WTC11 (cell line): ENCODE results near the gene DUSP22. TPM values are rescaled to one million over a fixed set of nuclear protein-coding genes. Genes with fewer than 3 reads are reported as not detected.

ENCODE experiments used
- ATAC-seq: fragments of 200-7000 bp; cut with Tn5 transposase; 2 replicates; pipeline ENCODE4 v1.10.0; 2021; ENCODE audit warnings: mild to moderate bottlenecking, moderate library complexity
- CTCF ChIA-PET: fragments of 300-600 bp; sonication (Branson Sonifier 250); formaldehyde crosslinking; loops from one replicate; lab custom pipeline; 2021; ENCODE audit warnings: antibody characterized with exemption; lab: Charles Lee
- POLR2A ChIA-PET: fragments of 350-600 bp; sonication (Branson Sonifier 250); formaldehyde crosslinking; loops from one replicate; lab custom pipeline; 2021; ENCODE audit warnings: antibody characterized with exemption; lab: Charles Lee
- DNase-seq: peaks from one replicate; pipeline ENCODE4 v3.0.0; 2021; ENCODE audit warnings: low spot score
- H3K27ac Mint-ChIP-seq: 2 replicates; pipeline ENCODE4 v1.8.0; 2021; ENCODE audit warnings: mixed read lengths
- H3K27me3 Mint-ChIP-seq: 2 replicates; pipeline ENCODE4 v1.8.0; 2021; ENCODE audit warnings: low read depth, mild to moderate bottlenecking, moderate library complexity, mixed read lengths
- H3K36me3 Mint-ChIP-seq: 2 replicates; pipeline ENCODE4 v1.8.0; 2021; ENCODE audit warnings: mixed read lengths
- H3K4me1 Mint-ChIP-seq: 2 replicates; pipeline ENCODE4 v1.8.0; 2022; ENCODE audit warnings: mixed read lengths
- H3K4me3 Mint-ChIP-seq: 2 replicates; pipeline ENCODE4 v1.8.0; 2021; ENCODE audit warnings: mild to moderate bottlenecking, moderate library complexity, mixed read lengths
- H3K9me3 Mint-ChIP-seq: 2 replicates; pipeline ENCODE4 v1.8.0; 2021; ENCODE audit warnings: mixed read lengths
- CREM ChIP-seq: sonication (generic); formaldehyde crosslinking; IDR thresholded peaks from 2 replicates; pipeline ENCODE4 v1.8.1; 2022; ENCODE audit warnings: mild to moderate bottlenecking, missing genetic modification reagents, moderate library complexity
- ELF4 ChIP-seq: sonication (generic); formaldehyde crosslinking; IDR thresholded peaks from 2 replicates; pipeline ENCODE4 v1.8.1; 2022; ENCODE audit warnings: low read depth, mild to moderate bottlenecking, moderate library complexity, missing genetic modification reagents
- EMX1 ChIP-seq: fragments of 250-450 bp; sonication (Bioruptor Pico); IDR thresholded peaks from 2 replicates; pipeline ENCODE4 v1.8.0; 2021; ENCODE audit warnings: mild to moderate bottlenecking
- ESRRA ChIP-seq: sonication (generic); formaldehyde crosslinking; IDR thresholded peaks from 2 replicates; pipeline ENCODE4 v1.8.1; 2022; ENCODE audit warnings: mild to moderate bottlenecking, missing genetic modification reagents, borderline replicate concordance
- GABPB1 ChIP-seq: sonication (generic); formaldehyde crosslinking; IDR thresholded peaks from 2 replicates; pipeline ENCODE4 v1.8.1; 2023; ENCODE audit warnings: mild to moderate bottlenecking, missing genetic modification reagents
- GTF2I ChIP-seq: fragments of 250-450 bp; sonication (Bioruptor Pico); conservative IDR thresholded peaks from 2 replicates; pipeline ENCODE4 v1.4.0; 2021; ENCODE audit warnings: mild to moderate bottlenecking
- IRF2 ChIP-seq: sonication (generic); formaldehyde crosslinking; IDR thresholded peaks from 2 replicates; pipeline ENCODE4 v1.8.0; 2022; ENCODE audit warnings: low read depth, missing genetic modification reagents, borderline replicate concordance
- OVOL2 ChIP-seq: fragments of 250-450 bp; sonication (Bioruptor Pico); IDR thresholded peaks from 2 replicates; pipeline ENCODE4 v1.9.0; 2021; ENCODE audit warnings: mild to moderate bottlenecking, borderline replicate concordance
- RORB ChIP-seq: fragments of 250-450 bp; sonication (Bioruptor Pico); IDR thresholded peaks from 2 replicates; pipeline ENCODE4 v1.9.0; 2021; ENCODE audit warnings: mild to moderate bottlenecking
- SMAD3 ChIP-seq: sonication (generic); formaldehyde crosslinking; IDR thresholded peaks from 2 replicates; pipeline ENCODE4 v1.8.0; 2022; ENCODE audit warnings: missing genetic modification reagents, mild to moderate bottlenecking, borderline replicate concordance
- SOX15 ChIP-seq: fragments of 250-450 bp; sonication (Bioruptor Pico); IDR thresholded peaks from 2 replicates; pipeline ENCODE4 v1.9.0; 2021; ENCODE audit warnings: mild to moderate bottlenecking
- TEAD1 ChIP-seq: sonication (generic); formaldehyde crosslinking; IDR thresholded peaks from 2 replicates; pipeline ENCODE4 v1.8.0; 2022; ENCODE audit warnings: mild to moderate bottlenecking, missing genetic modification reagents
- TP53 ChIP-seq: sonication (generic); formaldehyde crosslinking; IDR thresholded peaks from 2 replicates; pipeline ENCODE4 v1.8.1; 2023; ENCODE audit warnings: mild to moderate bottlenecking, missing genetic modification reagents
- ZNF121 ChIP-seq: sonication (generic); formaldehyde crosslinking; IDR thresholded peaks from 2 replicates; pipeline ENCODE4 v1.8.0; 2023; ENCODE audit warnings: missing genetic modification reagents
- ZNF263 ChIP-seq: sonication (generic); formaldehyde crosslinking; IDR thresholded peaks from 2 replicates; pipeline ENCODE4 v1.8.1; 2022; ENCODE audit warnings: low read depth, mild to moderate bottlenecking, moderate library complexity, missing genetic modification reagents
- total RNA-seq: library from RNA; stranded (reverse); gene quantifications from 3 replicates; pipeline ENCODE4 v1.2.3, GENCODE V29; 2021
- TF ChIP-seq, protein P1 (sequence below): sonication (generic); formaldehyde crosslinking; IDR thresholded peaks from 2 replicates; pipeline ENCODE4 v1.8.1; 2023; ENCODE audit warnings: mild to moderate bottlenecking, missing genetic modification reagents, moderate library complexity
- TF ChIP-seq, protein P2 (sequence below): sonication (generic); formaldehyde crosslinking; IDR thresholded peaks from 2 replicates; pipeline ENCODE4 v1.8.1; 2023; ENCODE audit warnings: mild to moderate bottlenecking, moderate library complexity, missing genetic modification reagents
- TF ChIP-seq, protein P3 (sequence below): sonication (generic); formaldehyde crosslinking; IDR thresholded peaks from 2 replicates; pipeline ENCODE4 v1.8.1; 2023; ENCODE audit warnings: mild to moderate bottlenecking, missing genetic modification reagents
- TF ChIP-seq, protein P4 (sequence below): sonication (generic); formaldehyde crosslinking; IDR thresholded peaks from 2 replicates; pipeline ENCODE4 v1.8.0; 2022; ENCODE audit warnings: mild to moderate bottlenecking, missing genetic modification reagents
- TF ChIP-seq, protein P5 (sequence below): sonication (generic); formaldehyde crosslinking; IDR thresholded peaks from 2 replicates; pipeline ENCODE4 v1.8.1; 2023; ENCODE audit warnings: mild to moderate bottlenecking, missing genetic modification reagents
- TF ChIP-seq, protein P6 (sequence below): sonication (generic); formaldehyde crosslinking; IDR thresholded peaks from 2 replicates; pipeline ENCODE4 v1.8.0; 2023; ENCODE audit warnings: missing genetic modification reagents

DUSP22 gene
- total RNA-seq, 1 experiment from 2014 or later: 38.5 TPM

DNA sequence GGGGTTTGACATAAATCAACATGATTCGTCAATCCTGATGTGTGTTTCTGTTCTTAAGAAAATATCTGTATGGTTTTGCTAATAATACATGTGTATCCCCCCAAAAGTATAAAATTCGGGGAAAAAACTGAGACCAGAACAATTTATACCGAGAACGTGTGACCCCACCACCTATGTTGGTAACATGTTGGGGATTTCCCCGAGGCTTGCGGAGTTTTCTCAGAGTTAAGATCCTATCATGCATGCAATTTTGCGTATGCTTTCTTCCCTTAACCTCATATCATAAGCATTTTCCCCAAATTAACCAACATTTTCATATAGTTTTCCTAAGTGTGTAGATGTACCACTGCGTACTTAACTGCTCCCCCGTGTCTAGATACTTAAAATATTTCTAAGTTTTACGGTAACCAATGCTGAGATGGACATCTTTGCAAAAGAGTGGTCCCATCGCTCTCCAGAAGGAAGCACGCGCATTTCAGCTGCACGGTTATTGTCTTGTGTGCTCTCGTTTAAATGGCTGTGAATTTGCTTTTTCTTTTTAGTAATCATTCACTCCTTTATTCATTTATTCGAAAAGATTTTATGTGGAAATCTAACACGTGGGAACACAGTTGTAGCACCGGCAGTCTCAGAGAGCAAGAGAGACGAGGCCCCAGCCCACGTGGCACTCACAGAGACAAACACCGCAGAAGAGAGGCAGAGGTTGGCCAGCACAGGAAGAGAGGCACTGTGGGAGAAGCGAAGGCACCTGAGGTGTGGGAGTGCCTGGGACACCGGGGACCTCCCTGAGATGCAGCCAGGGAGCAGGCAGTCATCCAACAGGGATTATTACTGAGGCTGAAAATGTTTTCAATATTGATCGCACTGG lies 86.0 kb downstream of the DUSP22 start (continued):
- TF ChIP-seq, protein P1, sequence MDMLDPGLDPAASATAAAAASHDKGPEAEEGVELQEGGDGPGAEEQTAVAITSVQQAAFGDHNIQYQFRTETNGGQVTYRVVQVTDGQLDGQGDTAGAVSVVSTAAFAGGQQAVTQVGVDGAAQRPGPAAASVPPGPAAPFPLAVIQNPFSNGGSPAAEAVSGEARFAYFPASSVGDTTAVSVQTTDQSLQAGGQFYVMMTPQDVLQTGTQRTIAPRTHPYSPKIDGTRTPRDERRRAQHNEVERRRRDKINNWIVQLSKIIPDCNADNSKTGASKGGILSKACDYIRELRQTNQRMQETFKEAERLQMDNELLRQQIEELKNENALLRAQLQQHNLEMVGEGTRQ: no peak
- TF ChIP-seq CREM: no peak

DNA sequence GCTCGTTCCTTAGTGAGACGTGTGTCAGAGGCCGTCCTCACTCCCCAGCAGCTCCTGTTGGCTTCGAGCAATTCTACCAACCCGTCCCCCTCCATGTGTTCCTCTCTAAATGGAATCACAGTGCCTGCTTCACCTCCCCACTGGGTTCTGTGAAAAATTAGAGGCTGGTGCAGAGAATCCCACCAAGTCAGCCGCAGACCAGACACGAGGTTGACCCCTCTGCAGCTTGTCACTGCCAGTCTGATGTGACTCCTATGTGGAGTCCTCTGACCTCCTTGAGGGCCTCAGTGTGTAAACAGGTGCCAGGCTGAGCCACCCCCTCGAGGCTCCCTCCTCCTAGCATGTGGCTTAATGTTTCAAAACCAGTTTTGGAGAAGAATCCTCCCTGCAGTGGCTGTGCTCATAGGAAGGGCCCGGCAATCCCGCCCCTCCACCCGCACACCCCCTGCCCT lies 86.7 kb downstream of the DUSP22 start:
- Mint-ChIP-seq H3K27ac (no peak overlapping the region), H3K4me1 (peaks cover 7% of the 10 kb centered on the region)
- POLR2A ChIA-PET: no interaction called here

DNA sequence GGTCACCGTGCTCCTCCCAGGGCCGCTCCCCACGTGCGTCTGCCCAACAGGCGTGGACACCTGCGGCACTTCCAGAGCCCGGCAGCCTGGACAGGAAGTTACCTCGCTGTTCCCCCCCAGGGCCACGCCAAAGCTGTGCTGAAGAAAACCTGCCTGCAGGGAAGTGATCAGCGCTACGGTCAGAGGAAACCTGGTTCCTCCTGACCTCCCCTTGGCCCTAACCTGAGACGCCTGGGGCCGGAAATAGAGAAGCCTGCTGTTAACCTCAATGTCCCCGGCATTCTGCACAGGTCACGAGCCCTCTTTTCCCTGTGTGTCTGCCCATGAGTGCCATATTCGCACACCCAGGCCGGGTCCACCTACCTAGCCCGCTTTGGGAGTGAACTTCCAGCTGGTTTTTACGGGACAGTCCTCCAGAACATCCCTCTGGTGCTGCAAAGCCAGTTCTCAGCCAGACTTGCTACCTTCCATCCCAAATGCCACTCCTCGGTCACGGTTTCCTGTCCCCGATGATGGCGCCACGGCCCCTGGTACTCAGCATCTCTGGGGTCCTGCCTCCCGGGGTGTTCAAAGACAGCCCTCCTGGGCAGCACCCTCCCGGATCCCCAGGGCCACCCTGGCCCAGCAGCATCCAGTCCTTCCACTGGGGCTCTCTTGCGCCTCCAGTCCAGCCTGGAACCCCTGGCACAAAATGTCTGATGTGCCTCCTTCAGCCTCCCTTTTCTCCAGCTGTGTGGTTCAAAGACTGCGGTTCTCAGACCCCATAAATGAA lies 87.3 kb downstream of the DUSP22 start:
- Mint-ChIP-seq H3K4me3 (no peak overlapping the region), H3K4me1 (peaks cover under 1% of the 10 kb centered on the region), H3K36me3 (peaks cover 47% of the 10 kb centered on the region), H3K27me3 (peaks cover 13% of the 10 kb centered on the region), H3K27ac (no peak overlapping the region), H3K9me3 (peaks cover 50% of the 10 kb centered on the region)
- ATAC-seq: no peak
- no peak for DNase-seq
- TF ChIP-seq ZNF121 (CRISPR knock-in tag) (no peak), EMX1 (CRISPR knock-in tag) (no peak), CREM (no peak), IRF2 (CRISPR knock-in tag) (no peak), RORB (CRISPR knock-in tag) (no peak), ELF4 (CRISPR knock-in tag) (no peak), SOX15 (CRISPR knock-in tag) (no peak), ESRRA (no peak), TP53 (no peak), TEAD1 (CRISPR knock-in tag) (no peak), ZNF263 (CRISPR knock-in tag) (no peak), OVOL2 (CRISPR knock-in tag) (no peak), SMAD3 (no peak), GABPB1 (CRISPR knock-in tag) (no peak)
- TF ChIP-seq, protein P2, sequence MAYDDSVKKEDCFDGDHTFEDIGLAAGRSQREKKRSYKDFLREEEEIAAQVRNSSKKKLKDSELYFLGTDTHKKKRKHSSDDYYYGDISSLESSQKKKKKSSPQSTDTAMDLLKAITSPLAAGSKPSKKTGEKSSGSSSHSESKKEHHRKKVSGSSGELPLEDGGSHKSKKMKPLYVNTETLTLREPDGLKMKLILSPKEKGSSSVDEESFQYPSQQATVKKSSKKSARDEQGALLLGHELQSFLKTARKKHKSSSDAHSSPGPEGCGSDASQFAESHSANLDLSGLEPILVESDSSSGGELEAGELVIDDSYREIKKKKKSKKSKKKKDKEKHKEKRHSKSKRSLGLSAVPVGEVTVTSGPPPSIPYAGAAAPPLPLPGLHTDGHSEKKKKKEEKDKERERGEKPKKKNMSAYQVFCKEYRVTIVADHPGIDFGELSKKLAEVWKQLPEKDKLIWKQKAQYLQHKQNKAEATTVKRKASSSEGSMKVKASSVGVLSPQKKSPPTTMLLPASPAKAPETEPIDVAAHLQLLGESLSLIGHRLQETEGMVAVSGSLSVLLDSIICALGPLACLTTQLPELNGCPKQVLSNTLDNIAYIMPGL (CRISPR knock-in tag): no peak
- TF ChIP-seq, protein P3, sequence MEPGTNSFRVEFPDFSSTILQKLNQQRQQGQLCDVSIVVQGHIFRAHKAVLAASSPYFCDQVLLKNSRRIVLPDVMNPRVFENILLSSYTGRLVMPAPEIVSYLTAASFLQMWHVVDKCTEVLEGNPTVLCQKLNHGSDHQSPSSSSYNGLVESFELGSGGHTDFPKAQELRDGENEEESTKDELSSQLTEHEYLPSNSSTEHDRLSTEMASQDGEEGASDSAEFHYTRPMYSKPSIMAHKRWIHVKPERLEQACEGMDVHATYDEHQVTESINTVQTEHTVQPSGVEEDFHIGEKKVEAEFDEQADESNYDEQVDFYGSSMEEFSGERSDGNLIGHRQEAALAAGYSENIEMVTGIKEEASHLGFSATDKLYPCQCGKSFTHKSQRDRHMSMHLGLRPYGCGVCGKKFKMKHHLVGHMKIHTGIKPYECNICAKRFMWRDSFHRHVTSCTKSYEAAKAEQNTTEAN: no peak
- TF ChIP-seq, protein P4, sequence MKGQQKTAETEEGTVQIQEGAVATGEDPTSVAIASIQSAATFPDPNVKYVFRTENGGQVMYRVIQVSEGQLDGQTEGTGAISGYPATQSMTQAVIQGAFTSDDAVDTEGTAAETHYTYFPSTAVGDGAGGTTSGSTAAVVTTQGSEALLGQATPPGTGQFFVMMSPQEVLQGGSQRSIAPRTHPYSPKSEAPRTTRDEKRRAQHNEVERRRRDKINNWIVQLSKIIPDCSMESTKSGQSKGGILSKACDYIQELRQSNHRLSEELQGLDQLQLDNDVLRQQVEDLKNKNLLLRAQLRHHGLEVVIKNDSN (CRISPR knock-in tag): no peak
- TF ChIP-seq, protein P5, sequence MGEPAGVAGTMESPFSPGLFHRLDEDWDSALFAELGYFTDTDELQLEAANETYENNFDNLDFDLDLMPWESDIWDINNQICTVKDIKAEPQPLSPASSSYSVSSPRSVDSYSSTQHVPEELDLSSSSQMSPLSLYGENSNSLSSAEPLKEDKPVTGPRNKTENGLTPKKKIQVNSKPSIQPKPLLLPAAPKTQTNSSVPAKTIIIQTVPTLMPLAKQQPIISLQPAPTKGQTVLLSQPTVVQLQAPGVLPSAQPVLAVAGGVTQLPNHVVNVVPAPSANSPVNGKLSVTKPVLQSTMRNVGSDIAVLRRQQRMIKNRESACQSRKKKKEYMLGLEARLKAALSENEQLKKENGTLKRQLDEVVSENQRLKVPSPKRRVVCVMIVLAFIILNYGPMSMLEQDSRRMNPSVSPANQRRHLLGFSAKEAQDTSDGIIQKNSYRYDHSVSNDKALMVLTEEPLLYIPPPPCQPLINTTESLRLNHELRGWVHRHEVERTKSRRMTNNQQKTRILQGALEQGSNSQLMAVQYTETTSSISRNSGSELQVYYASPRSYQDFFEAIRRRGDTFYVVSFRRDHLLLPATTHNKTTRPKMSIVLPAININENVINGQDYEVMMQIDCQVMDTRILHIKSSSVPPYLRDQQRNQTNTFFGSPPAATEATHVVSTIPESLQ (CRISPR knock-in tag): no peak
- TF ChIP-seq, protein P6, sequence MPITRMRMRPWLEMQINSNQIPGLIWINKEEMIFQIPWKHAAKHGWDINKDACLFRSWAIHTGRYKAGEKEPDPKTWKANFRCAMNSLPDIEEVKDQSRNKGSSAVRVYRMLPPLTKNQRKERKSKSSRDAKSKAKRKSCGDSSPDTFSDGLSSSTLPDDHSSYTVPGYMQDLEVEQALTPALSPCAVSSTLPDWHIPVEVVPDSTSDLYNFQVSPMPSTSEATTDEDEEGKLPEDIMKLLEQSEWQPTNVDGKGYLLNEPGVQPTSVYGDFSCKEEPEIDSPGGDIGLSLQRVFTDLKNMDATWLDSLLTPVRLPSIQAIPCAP: no peak
- CTCF ChIA-PET: no interaction called here
- POLR2A ChIA-PET: no interaction called here

More for the DNA sequence above, 86.7 kb downstream of the DUSP22 start:
- Mint-ChIP-seq H3K9me3 (peaks cover 54% of the 10 kb centered on the region), H3K27me3 (peaks cover 13% of the 10 kb centered on the region), H3K36me3 (peaks cover 51% of the 10 kb centered on the region), H3K4me3 (no peak overlapping the region)
- DNase-seq (no peak), ATAC-seq (no peak)
- TF ChIP-seq EMX1 (CRISPR knock-in tag) (no peak), GTF2I (no peak), SMAD3 (no peak)
- CTCF ChIA-PET: no interaction called here
